K562 (cell line): ENCODE data around the gene TPD52L1. TPM values are rescaled to one million over a fixed set of nuclear protein-coding genes. Genes with fewer than 3 reads are reported as not detected.

Experiments
- CHD2 ChIP-seq: IDR thresholded peaks from 2 replicates; pipeline ENCODE4 v1.6.1; 2011; ENCODE audit warnings: low read depth, low read length
- MAZ ChIP-seq, 2 experiments: fragments of 450-650 bp in 1 of 2; sonication (generic) in 1 of 2; formaldehyde crosslinking; IDR thresholded peaks in 1 of 2; conservative IDR thresholded peaks in 1 of 2; 2 replicates each; pipeline versions ENCODE4 v1.4.0 to v1.5.0; 2020; ENCODE audit warnings: mild to moderate bottlenecking in 1 of 2, missing genetic modification reagents in 1 of 2
- NFYB ChIP-seq: IDR thresholded peaks from 2 replicates; pipeline ENCODE4 v1.6.1; 2011; ENCODE audit warnings: mild to moderate bottlenecking, moderate library complexity; ENCODE audit not compliant: insufficient read length; ENCODE audit errors: extremely low read depth
- RBBP5 ChIP-seq: fragments of 200-600 bp; sonication (generic); IDR thresholded peaks from 2 replicates; pipeline ENCODE4 v1.6.1; 2012; ENCODE audit warnings: borderline replicate concordance, mild to moderate bottlenecking, low read length, control low read depth, inconsistent platforms; ENCODE audit not compliant: insufficient read depth, poor library complexity, severe bottlenecking
- RFX7 ChIP-seq: fragments of 250-450 bp; sonication (Bioruptor Pico); IDR thresholded peaks from 2 replicates; pipeline ENCODE4 v1.5.1; 2021; ENCODE audit warnings: mild to moderate bottlenecking
- SAFB2 ChIP-seq: fragments of 200-400 bp; formaldehyde crosslinking; IDR thresholded peaks from 2 replicates; pipeline ENCODE4 v1.6.1; 2018; ENCODE audit warnings: borderline replicate concordance, low read length, low read depth, moderate library complexity; ENCODE audit not compliant: severe bottlenecking
- ZNF668 ChIP-seq: fragments of 250-450 bp; sonication (Bioruptor Pico); IDR thresholded peaks from 2 replicates; pipeline ENCODE4 v1.8.0; 2022; ENCODE audit warnings: mild to moderate bottlenecking, inconsistent platforms
- polyA plus RNA-seq, 8 experiments: library from polyadenylated mRNA; depleted of rRNA in 4 of 8; stranded (reverse) in 5 of 8; unstranded in 3 of 8; fragments of >200 nt; fragmentation: Nextera tagmentation in 2 of 8; fragmentation: Illumina TruSeq in 1 of 8; extraction: Ambion mirVana in 2 of 8; extraction: Trizol in 1 of 8; gene quantifications; 2 replicates each; pipeline versions ENCODE4 v1.2.1 to v1.2.3, GENCODE V29; 2011 to 2014; ENCODE audit warnings: inconsistent platforms in 1 of 8, missing spikeins in 1 of 8
- total RNA-seq, 7 experiments: library from RNA; depleted of rRNA in 6 of 7; stranded (reverse); fragments of >200 nt in 6 of 7; fragmentation: Illumina TruSeq in 2 of 7; extraction: Trizol in 2 of 7; gene quantifications; 2 replicates each; pipeline versions ENCODE4 v1.2.1 to v1.2.3, GENCODE V29; 2011 to 2021; ENCODE audit warnings: low replicate concordance in 1 of 7
- TF ChIP-seq, protein P1 (sequence below): fragments of 250-450 bp; sonication (Bioruptor Pico); IDR thresholded peaks from 2 replicates; pipeline ENCODE4 v1.9.0; 2021; ENCODE audit warnings: mild to moderate bottlenecking
- TF ChIP-seq, protein P2 (sequence below), 2 experiments: fragments of 250-450 bp in 1 of 2; fragments of 450-650 bp in 1 of 2; sonication (Bioruptor Pico) in 1 of 2; IDR thresholded peaks; 2 replicates each; pipeline versions ENCODE4 v1.6.1 to v1.8.0; 2016 to 2021; ENCODE audit warnings: mild to moderate bottlenecking in 2 of 2, moderate library complexity in 2 of 2, missing compliant biosample characterization in 1 of 2, missing genetic modification characterization in 1 of 2
- TF ChIP-seq, protein P3 (sequence below): fragments of 450-650 bp; IDR thresholded peaks from one replicate; pipeline ENCODE4 v1.6.1; 2018; ENCODE audit warnings: mild to moderate bottlenecking, moderate library complexity; ENCODE audit not compliant: partially characterized antibody
- TF ChIP-seq, protein P4 (sequence below), 2 experiments: fragments of 150-350 bp in 1 of 2; IDR thresholded peaks; 2 replicates each; pipeline ENCODE4 v1.6.1; 2012 to 2016; ENCODE audit warnings: low read depth in 2 of 2, low read length in 2 of 2, mild to moderate bottlenecking in 1 of 2, moderate library complexity in 1 of 2

The TPD52L1 gene
- total and polyA plus RNA-seq, 9 of the 15 experiments (the other 6 are each of a cell fraction or from before 2014, with no cell fraction given) = 12.9 to 149 (median 75.7) TPM

DNA sequence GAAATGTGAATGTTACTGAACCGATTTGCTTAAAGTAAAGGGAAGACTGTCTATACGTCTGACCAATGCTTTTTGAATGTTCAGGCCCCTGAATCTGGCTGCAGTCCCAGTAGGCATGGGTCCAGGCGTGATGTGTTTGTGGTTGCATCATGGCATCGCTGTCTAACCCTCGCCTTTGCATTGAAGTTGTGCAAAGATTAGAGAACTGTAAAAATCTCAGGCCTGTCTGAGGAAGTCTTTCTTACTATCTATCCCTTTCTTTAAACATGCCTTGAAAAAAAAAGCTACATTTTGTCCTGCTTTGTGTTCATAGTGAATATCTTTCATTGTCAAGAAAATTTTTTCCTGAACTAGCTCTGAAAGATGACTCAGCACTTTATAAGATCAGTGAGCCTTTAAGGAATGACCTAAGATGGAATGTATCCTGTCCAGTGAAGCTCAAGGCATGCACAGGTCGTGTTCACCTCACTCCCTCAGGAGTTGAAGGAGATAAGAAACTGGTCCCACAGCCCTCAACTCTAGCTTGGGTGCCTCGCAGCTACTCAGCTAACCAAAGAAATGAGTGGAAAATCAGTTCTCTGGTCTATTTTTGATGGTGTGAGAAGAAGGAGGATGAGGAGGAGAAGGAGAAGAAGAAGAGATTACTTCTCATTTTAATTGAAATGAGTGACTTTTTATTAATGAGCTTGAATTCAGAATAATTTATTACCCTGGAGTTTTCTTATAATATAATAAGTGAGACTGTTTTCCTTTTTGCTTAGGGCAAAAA is 48.6 kb downstream of the TPD52L1 start (continued):
- TF ChIP-seq NFYB = no peak
- no peak for TF ChIP-seq MAZ (CRISPR knock-in tag; conservative IDR thresholded peaks at IDR 0.05 in 1 of 2, IDR thresholded peaks at IDR 0.05 in 1 of 2)
- TF ChIP-seq ZNF668 = no peak
- TF ChIP-seq, protein P1, sequence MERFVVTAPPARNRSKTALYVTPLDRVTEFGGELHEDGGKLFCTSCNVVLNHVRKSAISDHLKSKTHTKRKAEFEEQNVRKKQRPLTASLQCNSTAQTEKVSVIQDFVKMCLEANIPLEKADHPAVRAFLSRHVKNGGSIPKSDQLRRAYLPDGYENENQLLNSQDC = no peak
- TF ChIP-seq, protein P2, sequence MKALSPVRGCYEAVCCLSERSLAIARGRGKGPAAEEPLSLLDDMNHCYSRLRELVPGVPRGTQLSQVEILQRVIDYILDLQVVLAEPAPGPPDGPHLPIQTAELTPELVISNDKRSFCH (CRISPR knock-in tag; IDR thresholded peaks at IDR 0.05) = no peak
- TF ChIP-seq, protein P2 (tag; IDR thresholded peaks at IDR 0.05) = no peak
- TF ChIP-seq RFX7 (CRISPR knock-in tag) = no peak
- no peak for TF ChIP-seq RBBP5
- TF ChIP-seq, protein P3, sequence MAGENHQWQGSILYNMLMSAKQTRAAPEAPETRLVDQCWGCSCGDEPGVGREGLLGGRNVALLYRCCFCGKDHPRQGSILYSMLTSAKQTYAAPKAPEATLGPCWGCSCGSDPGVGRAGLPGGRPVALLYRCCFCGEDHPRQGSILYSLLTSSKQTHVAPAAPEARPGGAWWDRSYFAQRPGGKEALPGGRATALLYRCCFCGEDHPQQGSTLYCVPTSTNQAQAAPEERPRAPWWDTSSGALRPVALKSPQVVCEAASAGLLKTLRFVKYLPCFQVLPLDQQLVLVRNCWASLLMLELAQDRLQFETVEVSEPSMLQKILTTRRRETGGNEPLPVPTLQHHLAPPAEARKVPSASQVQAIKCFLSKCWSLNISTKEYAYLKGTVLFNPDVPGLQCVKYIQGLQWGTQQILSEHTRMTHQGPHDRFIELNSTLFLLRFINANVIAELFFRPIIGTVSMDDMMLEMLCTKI = no peak
- TF ChIP-seq, protein P4, sequence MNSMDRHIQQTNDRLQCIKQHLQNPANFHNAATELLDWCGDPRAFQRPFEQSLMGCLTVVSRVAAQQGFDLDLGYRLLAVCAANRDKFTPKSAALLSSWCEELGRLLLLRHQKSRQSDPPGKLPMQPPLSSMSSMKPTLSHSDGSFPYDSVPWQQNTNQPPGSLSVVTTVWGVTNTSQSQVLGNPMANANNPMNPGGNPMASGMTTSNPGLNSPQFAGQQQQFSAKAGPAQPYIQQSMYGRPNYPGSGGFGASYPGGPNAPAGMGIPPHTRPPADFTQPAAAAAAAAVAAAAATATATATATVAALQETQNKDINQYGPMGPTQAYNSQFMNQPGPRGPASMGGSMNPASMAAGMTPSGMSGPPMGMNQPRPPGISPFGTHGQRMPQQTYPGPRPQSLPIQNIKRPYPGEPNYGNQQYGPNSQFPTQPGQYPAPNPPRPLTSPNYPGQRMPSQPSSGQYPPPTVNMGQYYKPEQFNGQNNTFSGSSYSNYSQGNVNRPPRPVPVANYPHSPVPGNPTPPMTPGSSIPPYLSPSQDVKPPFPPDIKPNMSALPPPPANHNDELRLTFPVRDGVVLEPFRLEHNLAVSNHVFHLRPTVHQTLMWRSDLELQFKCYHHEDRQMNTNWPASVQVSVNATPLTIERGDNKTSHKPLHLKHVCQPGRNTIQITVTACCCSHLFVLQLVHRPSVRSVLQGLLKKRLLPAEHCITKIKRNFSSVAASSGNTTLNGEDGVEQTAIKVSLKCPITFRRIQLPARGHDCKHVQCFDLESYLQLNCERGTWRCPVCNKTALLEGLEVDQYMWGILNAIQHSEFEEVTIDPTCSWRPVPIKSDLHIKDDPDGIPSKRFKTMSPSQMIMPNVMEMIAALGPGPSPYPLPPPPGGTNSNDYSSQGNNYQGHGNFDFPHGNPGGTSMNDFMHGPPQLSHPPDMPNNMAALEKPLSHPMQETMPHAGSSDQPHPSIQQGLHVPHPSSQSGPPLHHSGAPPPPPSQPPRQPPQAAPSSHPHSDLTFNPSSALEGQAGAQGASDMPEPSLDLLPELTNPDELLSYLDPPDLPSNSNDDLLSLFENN (IDR thresholded peaks at IDR 0.05; ENCODE audit: low read depth in 2 of 2, low read length in 2 of 2) = no peak
- TF ChIP-seq CHD2 = no peak
- no peak for TF ChIP-seq SAFB2
